Mucosa of gallbladder (tissue), 1 donor: ENCODE results near the gene GTPBP4. TPM values are rescaled to one million over a fixed set of nuclear protein-coding genes. Genes with fewer than 3 reads are reported as not detected.

Experiments used
- DNase-seq: peaks from one replicate; pipeline ENCODE4 v3.0.0-alpha.2; 2020; ENCODE audit warnings: low spot score
- total RNA-seq: library from RNA; stranded (reverse); gene quantifications from one replicate; pipeline ENCODE4 v1.2.1, GENCODE V29; 2021
- donor health status: DM: no; HTN: no; CAD: no.

Gene GTPBP4
- total RNA-seq = 23.7 TPM

DNA sequence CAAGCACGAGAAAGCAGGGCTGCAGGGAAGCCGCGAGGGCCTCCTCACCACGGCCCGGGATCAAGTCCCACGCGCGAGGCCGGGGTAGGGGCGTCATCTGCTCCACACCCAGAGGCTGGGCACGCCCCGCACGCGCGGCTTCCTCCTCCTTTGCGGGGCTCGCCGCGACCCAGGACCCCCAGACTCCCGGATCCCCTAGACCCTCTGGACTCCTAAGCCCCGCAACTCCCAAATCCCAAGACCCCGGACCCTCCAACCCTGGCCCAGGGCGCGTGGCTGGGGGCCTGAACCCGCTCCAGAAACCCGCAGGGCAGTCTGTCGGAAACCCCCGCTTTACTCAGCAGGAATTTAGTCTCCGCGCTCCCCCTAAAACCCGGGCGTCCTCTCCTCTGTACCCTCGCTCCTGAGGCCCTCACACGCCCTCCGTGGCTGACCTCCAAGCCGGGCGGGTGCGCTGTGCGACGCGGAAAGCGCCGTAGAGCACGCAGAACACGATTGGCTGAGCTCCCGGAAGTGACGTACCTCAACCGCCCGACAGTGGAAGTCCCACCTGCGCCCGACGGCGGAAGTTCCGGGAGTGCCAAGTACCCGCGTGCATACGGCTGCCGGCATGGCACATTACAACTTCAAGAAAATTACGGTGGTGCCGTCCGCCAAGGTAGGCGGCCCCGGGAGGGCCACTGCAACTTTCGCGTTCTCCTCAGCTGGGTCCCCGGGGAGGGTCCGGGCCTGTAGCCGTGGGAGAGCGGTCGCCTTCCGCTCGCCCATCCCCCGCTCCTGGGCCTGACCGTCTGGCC, at the start of gene GTPBP4:
Gene GTPBP4 (plus strand): TSS at position 565 of the 797 bp plus-strand sequence. CDS start 46 bp downstream, at position 611.
- DNase-seq = peak; percentile 98

DNA sequence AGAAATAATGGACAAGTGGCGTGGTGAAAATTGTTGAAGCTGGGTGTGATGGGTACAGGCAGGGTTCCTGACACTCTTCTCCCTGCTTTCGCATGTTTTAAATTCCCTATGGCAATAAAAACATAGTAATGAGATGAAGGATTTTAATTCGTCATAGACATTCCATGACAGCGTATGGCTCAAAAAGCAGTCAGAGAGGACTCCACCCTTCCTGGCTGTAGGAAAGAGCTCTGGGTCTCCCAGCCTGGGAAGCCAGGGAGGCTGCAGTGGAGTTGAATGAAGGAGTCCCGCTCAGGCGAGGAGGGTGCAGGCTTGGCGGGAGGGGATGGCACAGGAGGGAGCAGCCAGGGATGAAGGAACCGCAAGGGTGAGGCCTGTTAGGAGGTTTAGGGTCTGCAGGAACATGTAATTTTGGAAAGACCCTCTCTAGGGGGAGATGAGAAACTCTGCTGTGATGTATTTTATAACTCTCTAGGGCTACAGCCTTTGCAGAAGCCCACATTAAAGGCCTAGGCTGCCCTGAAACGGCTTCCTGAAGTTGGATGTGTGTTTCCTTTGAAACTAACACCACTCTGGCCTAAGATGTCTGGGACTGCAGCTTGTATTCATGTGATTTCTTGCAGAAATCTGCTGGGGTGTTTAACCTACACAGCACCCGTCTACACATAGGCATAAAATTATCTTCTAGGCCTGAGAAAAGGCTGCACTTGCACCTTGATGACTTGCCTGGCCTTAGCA, 49.1 kb upstream of the GTPBP4 start:
- no peak for DNase-seq

- DNase-seq = no peak
These were observed 44.8 kb upstream of the GTPBP4 start for GRCh38 chr10:943334-944033.

DNA sequence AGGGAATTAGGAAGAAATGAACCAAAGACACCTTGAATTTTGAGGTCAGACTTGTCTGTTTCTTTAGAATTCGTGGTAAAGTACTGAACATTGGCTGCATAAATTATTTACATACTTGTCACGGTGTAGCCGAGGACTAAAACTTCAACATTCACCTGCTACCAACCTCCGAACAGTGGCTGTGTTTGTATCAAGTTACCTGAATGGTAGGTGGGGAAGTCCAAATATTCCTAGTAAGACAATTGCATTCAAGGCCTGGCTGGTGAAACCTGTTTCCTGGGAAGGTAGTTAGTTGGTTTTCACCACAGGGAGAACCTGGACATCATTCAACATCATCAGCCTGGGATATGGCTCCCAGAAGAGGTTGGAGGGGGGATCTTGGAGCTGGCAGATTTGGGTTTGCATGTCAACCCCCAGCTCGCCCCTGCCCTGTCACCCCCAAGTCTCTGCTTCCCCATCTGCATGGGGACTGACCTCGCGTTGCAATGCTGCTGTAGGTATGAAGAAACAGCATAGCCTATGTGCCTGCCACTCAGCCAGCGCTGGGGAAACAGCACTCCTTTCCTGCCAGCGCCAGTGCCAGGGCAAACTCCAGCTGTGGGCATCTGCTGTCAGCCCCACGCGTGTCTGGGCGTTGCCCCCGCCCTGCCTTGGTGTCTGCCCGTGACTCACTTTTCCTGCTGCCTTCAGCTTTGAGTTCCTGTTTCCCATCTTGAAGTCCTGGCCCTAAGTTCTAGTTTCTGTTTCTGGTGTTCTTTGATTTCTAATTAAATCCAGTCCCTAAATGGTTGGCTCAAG, 44.0 kb upstream of the GTPBP4 start:
- DNase-seq = peak; percentile 44

DNA sequence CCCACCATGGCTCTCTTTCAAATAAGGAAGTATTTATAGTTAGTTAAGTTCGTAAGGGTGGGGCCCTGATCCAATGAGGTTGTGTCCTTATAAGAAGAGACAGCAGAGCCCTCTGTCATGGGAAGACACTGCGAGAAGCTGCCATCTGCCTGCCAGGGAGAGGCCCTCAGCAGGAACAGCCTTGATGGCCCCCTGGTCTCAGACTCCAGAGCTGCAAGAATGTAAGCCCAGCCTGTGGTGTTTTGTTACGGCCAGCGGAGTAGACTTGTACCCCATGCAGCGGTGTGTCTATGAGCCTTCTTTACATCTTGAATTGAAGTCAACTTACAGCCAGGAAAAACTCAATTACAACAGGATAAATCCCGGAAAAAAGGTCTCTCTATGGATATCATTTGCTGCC, 42.5 kb upstream of the GTPBP4 start:
- no peak for DNase-seq

GRCh38 chr10:947051-947450, 41.2 kb upstream of the GTPBP4 start:
- DNase-seq = no peak

- DNase-seq = no peak
These were observed 40.4 kb upstream of the GTPBP4 start for GRCh38 chr10:947881-948280.

DNA sequence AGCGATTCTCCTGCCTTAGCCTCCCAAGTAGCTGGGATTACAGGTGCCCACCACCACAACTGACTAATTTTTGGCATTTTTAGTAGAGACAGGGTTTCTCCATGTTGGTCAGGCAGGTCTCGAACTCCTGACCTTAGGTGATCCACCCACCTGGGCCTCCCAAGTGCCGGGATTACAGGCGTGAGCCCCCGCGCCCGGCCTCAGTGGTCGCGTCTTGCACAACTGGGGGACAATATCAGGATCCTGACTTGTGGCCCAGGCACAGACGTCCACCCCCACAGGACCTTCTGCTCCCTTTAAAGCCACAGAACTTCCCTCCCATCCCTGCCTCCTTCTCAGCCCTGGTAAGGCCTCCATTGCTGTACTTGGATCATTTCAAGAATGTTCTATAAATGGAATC, 39.9 kb upstream of the GTPBP4 start:
- DNase-seq = no peak

GRCh38 chr10:949446-949845, 38.8 kb upstream of the GTPBP4 start:
- DNase-seq = no peak

GRCh38 chr10:953836-954235, 34.4 kb upstream of the GTPBP4 start:
- DNase-seq = no peak

- DNase-seq = no peak
These were observed 33.8 kb upstream of the GTPBP4 start for GRCh38 chr10:954396-954795.

DNA sequence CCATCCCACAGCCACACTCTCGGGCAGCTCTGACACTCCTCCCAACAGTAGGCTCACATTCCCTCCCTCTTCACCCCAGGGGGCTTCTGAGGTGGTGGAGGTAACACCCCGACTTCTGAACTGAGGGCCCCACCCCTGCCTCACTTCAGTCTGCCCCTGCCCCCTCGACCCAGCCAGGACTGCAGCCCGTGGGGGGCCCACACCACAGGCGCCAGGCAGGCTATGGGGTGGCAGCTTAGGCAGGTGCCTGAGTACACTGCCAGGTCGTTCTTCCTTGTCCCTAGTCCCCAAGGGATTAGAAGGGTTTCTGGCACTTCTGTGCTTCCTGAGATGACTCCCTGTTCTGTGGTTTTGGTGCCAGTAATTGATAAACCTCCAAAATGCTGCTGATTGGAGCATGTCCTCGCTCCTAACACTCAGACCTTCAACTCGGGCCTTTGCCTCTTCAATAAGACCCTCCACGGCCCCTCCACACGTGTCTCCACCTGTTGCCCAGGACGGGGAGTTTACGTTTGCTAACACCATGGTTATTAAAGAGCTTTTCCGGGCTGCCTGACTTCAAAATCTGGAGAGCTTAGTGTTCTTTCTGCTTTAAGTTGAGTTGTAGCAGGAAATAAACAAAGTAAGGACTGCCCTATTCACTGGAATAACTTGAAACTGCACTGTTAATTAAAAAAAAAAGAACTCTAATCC, 33.0 kb upstream of the GTPBP4 start:
- DNase-seq = no peak

DNA sequence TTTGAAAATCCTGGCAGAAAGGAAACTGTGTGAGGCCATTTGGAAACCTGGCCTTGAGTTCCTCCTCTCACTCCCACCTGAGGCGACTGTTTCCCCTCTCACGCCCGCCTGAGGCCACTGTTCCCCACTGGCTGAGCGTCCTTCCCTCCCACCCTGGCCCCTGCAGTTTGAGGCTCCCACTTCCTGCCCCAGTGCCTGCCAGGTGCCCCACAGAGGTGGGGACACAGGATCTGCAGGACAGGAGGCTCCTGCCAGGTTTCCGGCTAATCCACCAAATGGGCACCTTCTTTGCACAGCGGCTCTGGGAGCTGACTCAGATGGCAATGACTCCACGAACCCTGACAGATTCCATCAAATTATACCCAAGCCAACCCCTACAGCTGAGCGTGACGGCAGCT, 32.4 kb upstream of the GTPBP4 start:
- DNase-seq = no peak

GRCh38 chr10:958106-958505, 30.1 kb upstream of the GTPBP4 start:
- no peak for DNase-seq

GRCh38 chr10:958856-959255, 29.4 kb upstream of the GTPBP4 start:
- DNase-seq = no peak

- no peak for DNase-seq
These were observed 25.9 kb upstream of the GTPBP4 start for GRCh38 chr10:962342-962741.

DNA sequence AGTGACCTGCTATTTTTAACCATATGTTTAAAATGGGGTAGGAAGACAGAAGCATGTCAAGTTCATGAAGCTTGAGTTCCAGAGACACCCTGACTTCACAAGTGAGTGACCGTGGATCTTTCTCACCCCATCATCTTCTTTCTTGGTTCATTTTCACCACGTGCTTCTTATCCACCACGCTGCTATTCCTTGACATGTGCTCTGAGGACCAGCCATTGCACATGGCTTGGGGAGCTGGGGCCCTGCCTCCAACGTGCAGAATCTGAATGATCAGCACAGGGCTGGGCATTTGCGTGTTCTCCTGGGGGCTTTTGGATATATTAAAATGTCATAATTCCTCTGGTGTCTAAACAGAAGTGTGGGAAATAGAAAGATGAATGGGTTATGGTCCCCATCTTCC, 25.0 kb upstream of the GTPBP4 start:
- DNase-seq = no peak

DNA sequence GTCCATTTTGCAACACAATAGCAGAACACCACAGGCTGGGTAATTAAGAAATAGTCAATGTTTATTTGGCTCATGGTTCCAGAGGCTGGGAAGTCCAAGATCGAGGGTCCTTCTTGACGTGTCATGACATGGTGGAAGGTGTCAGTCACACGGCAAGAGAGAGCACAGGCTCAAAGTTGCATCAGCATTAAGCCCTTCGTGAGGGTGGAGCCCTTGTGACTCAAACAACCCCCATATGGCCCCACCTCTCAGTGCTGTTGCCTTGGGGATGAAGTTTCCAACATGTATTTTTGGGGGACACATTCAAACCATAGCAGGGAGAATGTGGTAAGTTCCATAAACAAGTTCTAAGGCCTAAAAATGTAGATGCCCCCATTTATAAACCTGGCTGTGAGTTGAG, 24.6 kb upstream of the GTPBP4 start:
- DNase-seq = no peak

DNA sequence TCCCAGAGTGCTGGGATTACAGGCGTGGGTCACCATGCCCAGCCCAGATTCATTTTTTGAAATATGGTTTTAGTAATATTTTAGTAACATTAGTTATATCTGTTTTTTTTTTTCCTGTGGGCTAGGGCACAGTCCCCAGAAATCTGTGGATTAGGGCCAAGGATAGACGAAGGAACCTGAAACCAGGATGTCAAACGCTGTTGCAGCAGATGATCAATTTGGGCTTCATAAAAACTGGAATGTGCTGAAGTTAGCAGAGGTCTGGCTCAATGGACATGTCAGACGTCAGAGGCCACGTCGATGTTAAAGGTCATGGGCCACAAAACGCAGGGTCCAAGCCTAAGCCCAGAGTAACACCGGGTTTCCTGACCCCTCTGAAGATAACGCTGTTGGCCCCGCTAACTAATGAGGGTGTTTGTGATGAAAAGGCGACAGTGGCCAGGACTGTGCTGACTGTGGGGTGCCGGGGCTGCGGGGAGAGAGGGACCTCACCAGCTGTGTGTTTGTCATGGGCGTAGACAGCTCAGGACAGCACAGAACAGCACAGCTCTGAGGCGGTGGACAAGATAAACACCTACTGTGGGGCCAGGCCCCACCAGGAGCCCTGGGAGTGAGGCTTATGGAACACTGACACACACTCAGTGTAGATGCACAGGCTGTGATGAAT, 23.8 kb upstream of the GTPBP4 start:
- no peak for DNase-seq

GRCh38 chr10:964988-965417, 23.2 kb upstream of the GTPBP4 start:
- DNase-seq = no peak
